IgD-negative memory B cell (primary cell): ENCODE results near the gene BAAT. TPM values are rescaled to one million over a fixed set of nuclear protein-coding genes. Genes with fewer than 3 reads are reported as not detected.
"Not testable (repeated sequence)": the region's sequence is repeated elsewhere in the genome, so short reads cannot be mapped to it uniquely, and the experiment has no call there.

Source experiments
- H3K27ac Mint-ChIP-seq, 3 donors: one replicate each; pipeline ENCODE4 v1.8.0; 2020 to 2022; ENCODE audit warnings: mild to moderate bottlenecking in 3 of 3, mixed read lengths in 3 of 3, moderate library complexity in 1 of 3
- H3K27me3 Mint-ChIP-seq: one replicate; pipeline ENCODE4 v1.8.0; 2021; ENCODE audit warnings: mixed read lengths
- H3K36me3 Mint-ChIP-seq: one replicate; pipeline ENCODE4 v1.8.0; 2020; ENCODE audit warnings: mild to moderate bottlenecking, mixed read lengths
- H3K4me1 Mint-ChIP-seq, 3 donors: one replicate each; pipeline ENCODE4 v1.8.0; 2020 to 2022; ENCODE audit warnings: mixed read lengths in 3 of 3, mild to moderate bottlenecking in 1 of 3
- H3K4me3 Mint-ChIP-seq, 4 donors: one replicate each; pipeline ENCODE4 v1.8.0; 2020 to 2022; ENCODE audit warnings: mild to moderate bottlenecking in 4 of 4, mixed read lengths in 4 of 4, moderate library complexity in 3 of 4
- H3K9me3 Mint-ChIP-seq, 3 donors: one replicate each; pipeline ENCODE4 v1.8.0; 2020 to 2021; ENCODE audit warnings: mixed read lengths in 3 of 3, mild to moderate bottlenecking in 1 of 3
- polyA plus RNA-seq: library from polyadenylated mRNA; unstranded; fragments of 300-500 nt; fragmentation: Illumina TruSeq; gene quantifications from one replicate; pipeline ENCODE4 v1.2.3, GENCODE V29; 2021

Gene BAAT
- polyA plus RNA-seq, 1 donor from 2014 or later, result not detected

- H3K27ac Mint-ChIP-seq, H3K4me1 Mint-ChIP-seq, H3K9me3 Mint-ChIP-seq, H3K36me3 Mint-ChIP-seq, H3K27me3 Mint-ChIP-seq, H3K4me3 Mint-ChIP-seq: not testable (repeated sequence)
Measured at GRCh38 chr9:101327422-101327909, 57.3 kb downstream of the BAAT start.

GRCh38 chr9:101326501-101326900 lies 58.3 kb downstream of the BAAT start:
- Mint-ChIP-seq H3K4me1 (no peaks in the 10 kb centered on the region), H3K27me3 (peaks cover 2% of the 10 kb centered on the region), H3K27ac (no peak overlapping the region), H3K36me3 (no peaks in the 10 kb centered on the region), H3K4me3 (no peak overlapping the region), H3K9me3 (peaks cover 0 to 5% (median 0%) of the 10 kb centered on the region in 3 donors)

GRCh38 chr9:101326035-101326434 lies 58.8 kb downstream of the BAAT start:
- peaks cover 0 to 5% (median 0%) of the 10 kb centered on the region in 3 donors for H3K9me3 Mint-ChIP-seq
- H3K36me3 Mint-ChIP-seq, result no peaks in the 10 kb centered on the region

GRCh38 chr9:101325053-101325452 lies 59.8 kb downstream of the BAAT start:
- Mint-ChIP-seq H3K36me3 (no peaks in the 10 kb centered on the region), H3K4me1 (no peaks in the 10 kb centered on the region), H3K27me3 (peaks cover 2% of the 10 kb centered on the region)

More at GRCh38 chr9:101326035-101326434, 58.8 kb downstream of the BAAT start:
- no peak overlapping the region for H3K27ac Mint-ChIP-seq
- H3K4me3 Mint-ChIP-seq, result no peak overlapping the region
- peaks cover 2% of the 10 kb centered on the region for H3K27me3 Mint-ChIP-seq
- no peaks in the 10 kb centered on the region for H3K4me1 Mint-ChIP-seq

GRCh38 chr9:101324245-101324804 lies 60.5 kb downstream of the BAAT start:
- Mint-ChIP-seq H3K4me3 (no peak overlapping the region), H3K36me3 (no peaks in the 10 kb centered on the region), H3K4me1 (no peaks in the 10 kb centered on the region), H3K9me3 (peaks cover 0 to 5% (median 0%) of the 10 kb centered on the region in 3 donors), H3K27ac (no peak overlapping the region), H3K27me3 (no peaks in the 10 kb centered on the region)

More at GRCh38 chr9:101325053-101325452, 59.8 kb downstream of the BAAT start:
- Mint-ChIP-seq H3K27ac (no peak overlapping the region), H3K4me3 (no peak overlapping the region), H3K9me3 (peaks cover 0 to 5% (median 0%) of the 10 kb centered on the region in 3 donors)

GRCh38 chr9:101323129-101323528 lies 61.7 kb downstream of the BAAT start:
- Mint-ChIP-seq H3K27me3 (no peaks in the 10 kb centered on the region), H3K36me3 (no peaks in the 10 kb centered on the region), H3K4me1 (no peaks in the 10 kb centered on the region), H3K27ac (no peak overlapping the region), H3K9me3 (peaks cover 0 to 5% (median 0%) of the 10 kb centered on the region in 3 donors), H3K4me3 (no peak overlapping the region)

- Mint-ChIP-seq H3K4me3 (no peak overlapping the region), H3K4me1 (no peaks in the 10 kb centered on the region), H3K27ac (no peak overlapping the region), H3K27me3 (peaks cover 1% of the 10 kb centered on the region), H3K9me3 (no peaks in the 10 kb centered on the region), H3K36me3 (no peaks in the 10 kb centered on the region)
Measured at GRCh38 chr9:101317735-101318134, 67.1 kb downstream of the BAAT start.

GRCh38 chr9:101315112-101315450 lies 69.7 kb downstream of the BAAT start:
- Mint-ChIP-seq H3K9me3 (no peaks in the 10 kb centered on the region), H3K27ac (no peak overlapping the region), H3K36me3 (no peaks in the 10 kb centered on the region), H3K4me3 (no peak overlapping the region), H3K27me3 (peaks cover 1% of the 10 kb centered on the region), H3K4me1 (no peaks in the 10 kb centered on the region)

GRCh38 chr9:101312661-101313060 lies 72.1 kb downstream of the BAAT start:
- H3K9me3 Mint-ChIP-seq, result no peaks in the 10 kb centered on the region
- no peaks in the 10 kb centered on the region for H3K36me3 Mint-ChIP-seq
- H3K4me1 Mint-ChIP-seq, result no peaks in the 10 kb centered on the region
- H3K27me3 Mint-ChIP-seq, result peaks cover 1% of the 10 kb centered on the region
- no peak overlapping the region for H3K27ac Mint-ChIP-seq
- H3K4me3 Mint-ChIP-seq, result no peak overlapping the region

- H3K9me3 Mint-ChIP-seq, result no peaks in the 10 kb centered on the region
- H3K4me1 Mint-ChIP-seq, result no peaks in the 10 kb centered on the region
- no peak overlapping the region for H3K4me3 Mint-ChIP-seq
- no peaks in the 10 kb centered on the region for H3K36me3 Mint-ChIP-seq
- H3K27ac Mint-ChIP-seq, result no peak overlapping the region
- peaks cover 1% of the 10 kb centered on the region for H3K27me3 Mint-ChIP-seq
Measured at GRCh38 chr9:101311758-101312420, 72.9 kb downstream of the BAAT start.

GRCh38 chr9:101311191-101311590 lies 73.6 kb downstream of the BAAT start:
- Mint-ChIP-seq H3K4me1 (no peaks in the 10 kb centered on the region), H3K36me3 (no peaks in the 10 kb centered on the region), H3K27ac (no peak overlapping the region), H3K9me3 (no peaks in the 10 kb centered on the region), H3K27me3 (no peaks in the 10 kb centered on the region), H3K4me3 (no peak overlapping the region)

Other genes starting within 250 kb of the BAAT start
- gene MRPL50, start 13.6 kb upstream of the BAAT start, polyA plus RNA-seq, result 14.4 TPM
- 3.8 TPM for gene ZNF189, start 13.8 kb upstream of the BAAT start, polyA plus RNA-seq
- 0.31 TPM for gene ALDOB, start 50.8 kb upstream of the BAAT start, polyA plus RNA-seq
- 43.6 TPM for gene RNF20, start 148.8 kb upstream of the BAAT start, polyA plus RNA-seq
- gene PPP3R2, start 210.0 kb upstream of the BAAT start, polyA plus RNA-seq, result not detected